Endothelial cell of umbilical vein (primary cell): ENCODE data around the gene SLC9C1. TPM values are rescaled to one million over a fixed set of nuclear protein-coding genes. Genes with fewer than 3 reads are reported as not detected.

Source experiments
- BruUV-seq: library from RNA; stranded (reverse); fragments of 400-500 nt; replicated peaks from 2 replicates; lab custom pipeline; 2021; lab: Mats Ljungman, UMichigan
- CTCF ChIA-PET: fragments of 300-600, 350-600 bp; sonication (Branson Sonifier 250); formaldehyde crosslinking; loops from one replicate; lab custom pipeline; 2021; ENCODE audit warnings: antibody characterized with exemption, inconsistent platforms; lab: Charles Lee
- POLR2A ChIA-PET: fragments of 300-600, 350-600 bp; sonication (Branson Sonifier 250); formaldehyde crosslinking; loops from one replicate; lab custom pipeline; 2021; ENCODE audit warnings: antibody characterized with exemption, inconsistent platforms; lab: Charles Lee
- DNase-seq: peaks from one replicate; pipeline ENCODE4 v3.0.0-alpha.2; 2011; ENCODE audit warnings: low read depth, low spot score
- FAIRE-seq: peaks from 2 replicates; lab custom pipeline; 2011; peaks lifted over from hg19 to GRCh38; lab: Jason Lieb, UNC
- H2AFZ ChIP-seq: 2 replicates; pipeline ENCODE4 v1.6.0; 2012; ENCODE audit warnings: low read depth, low read length, control low read depth, inconsistent platforms
- H3K27ac ChIP-seq: 2 replicates; pipeline ENCODE4 v1.5.1; 2011; ENCODE audit warnings: low read depth, mild to moderate bottlenecking, control low read depth, low read length, moderate library complexity; ENCODE audit not compliant: insufficient read depth
- H3K27me3 ChIP-seq, 2 experiments: 2 replicates each; pipeline versions ENCODE4 v1.6.0 to v1.6.1; 2011; ENCODE audit warnings: low read length in 2 of 2, mixed read lengths in 1 of 2; ENCODE audit not compliant: control insufficient read depth in 2 of 2, insufficient read depth in 2 of 2
- H3K36me3 ChIP-seq, 2 experiments: 2 replicates in 1 of 2; 3 replicates in 1 of 2; pipeline ENCODE4 v1.5.1; 2011; ENCODE audit warnings: low read length in 2 of 2, mild to moderate bottlenecking in 1 of 2, moderate library complexity in 1 of 2; ENCODE audit not compliant: control insufficient read depth in 2 of 2, insufficient read depth in 2 of 2; ENCODE audit errors: extremely low read depth in 1 of 2
- H3K4me1 ChIP-seq: 3 replicates; pipeline ENCODE4 v1.5.1; 2011; ENCODE audit warnings: mild to moderate bottlenecking, low read length; ENCODE audit not compliant: control insufficient read depth, insufficient read depth; ENCODE audit errors: extremely low read depth
- H3K4me2 ChIP-seq: 2 replicates; pipeline ENCODE4 v1.6.1; 2011; ENCODE audit warnings: low read length, control low read depth, mixed read lengths; ENCODE audit not compliant: insufficient read depth
- H3K4me3 ChIP-seq, 3 experiments: fragments of 200-600 bp in 1 of 3; sonication (generic), shearing (Covaris generic) in 1 of 3; replicated peaks in 1 of 3; 2 replicates each; pipeline ENCODE4 v1.5.1; 2011 to 2016; ENCODE audit warnings: control low read depth in 3 of 3, low read length in 3 of 3, mild to moderate bottlenecking in 2 of 3, inconsistent platforms in 1 of 3, low read depth in 1 of 3, moderate library complexity in 1 of 3; ENCODE audit not compliant: insufficient read depth in 1 of 3
- H3K79me2 ChIP-seq: 2 replicates; pipeline ENCODE4 v1.6.0; 2012; ENCODE audit warnings: low read length, inconsistent platforms; ENCODE audit not compliant: control insufficient read depth, insufficient read depth
- H3K9ac ChIP-seq: replicated peaks from 2 replicates; pipeline ENCODE3; 2011; ENCODE audit warnings: low read length, control low read depth; ENCODE audit not compliant: insufficient read depth; ENCODE audit errors: extremely low read depth
- H3K9me1 ChIP-seq: replicated peaks from 3 replicates; pipeline ENCODE4 v1.6.0; 2011; ENCODE audit warnings: mild to moderate bottlenecking, low read length; ENCODE audit not compliant: control insufficient read depth, insufficient read depth; ENCODE audit errors: extremely low read depth
- H3K9me3 ChIP-seq: replicated peaks from 2 replicates; pipeline ENCODE4 v1.5.1; 2012; ENCODE audit warnings: low read length, inconsistent platforms; ENCODE audit not compliant: control insufficient read depth, insufficient read depth
- H4K20me1 ChIP-seq: replicated peaks from 2 replicates; pipeline ENCODE3; 2011; ENCODE audit warnings: mild to moderate bottlenecking, low read length; ENCODE audit not compliant: control insufficient read depth, insufficient read depth; ENCODE audit errors: extremely low read depth
- CTCF ChIP-seq, 2 donors: IDR thresholded peaks; 1 replicate in 1 of 2; 2 replicates in 1 of 2; pipeline ENCODE4 v1.5.1; 2011; ENCODE audit warnings: low read length in 2 of 2, mild to moderate bottlenecking in 2 of 2, moderate library complexity in 2 of 2, control low read depth in 1 of 2, inconsistent platforms in 1 of 2, low read depth in 1 of 2; ENCODE audit not compliant: insufficient read depth in 1 of 2; ENCODE audit errors: extremely low read depth in 1 of 2
- FOS ChIP-seq: IDR thresholded peaks from 2 replicates; pipeline ENCODE4 v1.6.1; 2011; ENCODE audit warnings: mild to moderate bottlenecking, low read length, moderate library complexity, borderline replicate concordance; ENCODE audit not compliant: insufficient read depth
- GATA2 ChIP-seq: IDR thresholded peaks from 2 replicates; pipeline ENCODE4 v1.7.0; 2011; ENCODE audit warnings: low read depth, mild to moderate bottlenecking, moderate library complexity, mixed read lengths, low read length; ENCODE audit not compliant: insufficient read length, insufficient read depth
- POLR2AphosphoS5 ChIP-seq: IDR thresholded peaks from 2 replicates; pipeline ENCODE4 v1.6.1; 2012; ENCODE audit warnings: low read depth, mild to moderate bottlenecking, control low read depth, low read length, moderate library complexity; ENCODE audit not compliant: insufficient read depth
- dilution Hi-C: fragments of 300-500 bp; cut with MboI; formaldehyde crosslinking; loops from one replicate; pipeline ENCODE4 v1.15.0; 2019; ENCODE audit warnings: low sequenced_read_pairs; ENCODE audit not compliant: extremely low pct_ligation_motif_present
- intact Hi-C: fragments of 100-400 bp; cut with micrococcal nuclease; formaldehyde crosslinking; loops from one replicate; pipeline ENCODE4 v1.10.0; 2022
- polyA plus RNA-seq, 4 experiments: library from polyadenylated mRNA; depleted of rRNA in 3 of 4; stranded (reverse) in 3 of 4; unstranded in 1 of 4; fragments of >200 nt; gene quantifications; 2 replicates each; pipeline versions ENCODE4 v1.2.1 to v1.2.3, GENCODE V29; 2011 to 2012; ENCODE audit warnings: missing spikeins in 1 of 4
- total RNA-seq: library from RNA; stranded (reverse); gene quantifications from 2 replicates; pipeline ENCODE4 v1.2.3, GENCODE V29; 2021

The SLC9C1 gene
- total and polyA plus RNA-seq, 2 donors (not counting 3 experiments of a cell fraction or from before 2014, with no cell fraction given), result not detected

- Histone ChIP-seq H3K9me1 (no peaks in the 10 kb centered on the region), H4K20me1 (no peaks in the 10 kb centered on the region), H3K36me3 (no peaks in the 10 kb centered on the region), H3K9ac (no peak overlapping the region), H3K79me2 (no peaks in the 10 kb centered on the region), H3K27me3 (peaks cover 3% of the 10 kb centered on the region in 2 experiments), H3K4me3 (no peak overlapping the region), H3K4me2 (no peak overlapping the region), H2AFZ (no peak overlapping the region), H3K4me1 (no peaks in the 10 kb centered on the region), H3K27ac (no peak overlapping the region), H3K9me3 (no peaks in the 10 kb centered on the region)
- BruUV-seq, result no TSS peak
- POLR2A ChIA-PET, result no interaction called here
- intact Hi-C loops (loop anchor here (2.0 kb wide), 1 partner anchor 395 kb away; no protein-coding TSS in a partner anchor), dilution Hi-C loops (no loop called here)
- FAIRE-seq, result no peak
- CTCF ChIA-PET, result interaction anchor here (1.2 to 2.1 kb wide), 2 partner anchors 8 to 24 kb away, joined by 5 to 12 read pairs; no protein-coding TSS in a partner anchor
- DNase-seq, result no peak
- no peak for TF ChIP-seq CTCF (IDR thresholded peaks at IDR 0.05; ENCODE audit: extremely low read depth in 1 of 2, insufficient read depth in 1 of 2, low read depth in 1 of 2, low read length in 2 of 2)
- TF ChIP-seq POLR2AphosphoS5, result no peak
- no peak for TF ChIP-seq FOS
- TF ChIP-seq GATA2, result no peak
Observed at GRCh38 chr3:112136046-112136445, 158.0 kb downstream of the SLC9C1 start.
